Activated CD4-positive, alpha-beta T cell treated with anti-CD3 and anti-CD28 coated beads for 24 hours (primary cell): Measurements from ENCODE around the gene SMAD3.
"Not testable (repeated sequence)": the region's sequence is repeated elsewhere in the genome, so short reads cannot be mapped to it uniquely, and the experiment has no call there.

Experiments used
- DNase-seq, 2 donors: peaks; one replicate each; pipeline ENCODE4 v3.0.0-alpha.2; 2020; ENCODE audit warnings: low read depth in 2 of 2

SMAD3 gene

GRCh38 chr15:67065531-67066005 is at the start of gene SMAD3:
TSS of gene SMAD3 (plus strand) at chr15:67065602. CDS start at chr15:67066155, 553 bp downstream.
- peak in 1 of 2 donors; percentile 60 for DNase-seq

DNA sequence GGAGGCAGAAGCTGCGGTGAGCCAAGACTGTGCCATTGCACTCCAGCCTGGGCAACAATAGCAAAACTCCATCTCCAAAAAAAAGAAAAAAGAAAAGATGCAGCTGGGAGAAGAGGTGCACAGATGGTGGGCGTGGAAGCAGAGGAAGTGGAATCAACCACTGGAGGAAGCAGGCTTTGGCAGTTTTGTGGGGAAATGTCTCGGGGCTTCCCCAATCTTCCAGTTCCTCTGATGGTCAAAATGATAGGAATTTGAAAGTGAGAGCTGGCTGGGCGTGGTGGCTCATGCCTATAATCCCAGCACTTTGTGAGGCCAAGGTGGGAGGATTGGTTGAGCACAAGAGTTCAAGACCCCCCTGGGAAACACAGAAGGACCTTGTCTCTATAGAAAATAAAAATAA is 48.1 kb upstream of the SMAD3 start:
- no peak for DNase-seq

- DNase-seq = no peak
Measured at GRCh38 chr15:67018026-67018425, 47.4 kb upstream of the SMAD3 start.

DNA sequence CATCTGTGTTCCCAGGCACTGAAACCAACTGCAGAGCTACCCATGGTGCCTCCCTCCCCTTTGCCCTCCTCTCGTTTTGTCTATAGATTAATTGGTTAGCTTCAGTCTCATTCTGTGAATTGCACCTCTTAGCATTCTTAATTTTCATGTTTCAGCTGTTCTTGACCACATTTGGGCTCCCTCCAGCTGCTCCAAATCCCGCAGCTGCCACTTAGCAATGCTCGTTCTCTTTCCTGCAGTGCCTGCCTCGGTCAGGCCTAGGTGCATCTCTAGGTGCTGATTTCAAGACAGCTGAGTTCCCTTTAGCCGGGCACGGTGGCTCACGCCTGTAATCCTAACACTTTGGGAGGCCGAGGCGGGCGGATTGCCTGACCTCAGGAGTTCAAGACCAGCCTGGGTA is 47.0 kb upstream of the SMAD3 start:
- DNase-seq = no peak

GRCh38 chr15:67019069-67019468 is 46.3 kb upstream of the SMAD3 start:
- no peak for DNase-seq

DNA sequence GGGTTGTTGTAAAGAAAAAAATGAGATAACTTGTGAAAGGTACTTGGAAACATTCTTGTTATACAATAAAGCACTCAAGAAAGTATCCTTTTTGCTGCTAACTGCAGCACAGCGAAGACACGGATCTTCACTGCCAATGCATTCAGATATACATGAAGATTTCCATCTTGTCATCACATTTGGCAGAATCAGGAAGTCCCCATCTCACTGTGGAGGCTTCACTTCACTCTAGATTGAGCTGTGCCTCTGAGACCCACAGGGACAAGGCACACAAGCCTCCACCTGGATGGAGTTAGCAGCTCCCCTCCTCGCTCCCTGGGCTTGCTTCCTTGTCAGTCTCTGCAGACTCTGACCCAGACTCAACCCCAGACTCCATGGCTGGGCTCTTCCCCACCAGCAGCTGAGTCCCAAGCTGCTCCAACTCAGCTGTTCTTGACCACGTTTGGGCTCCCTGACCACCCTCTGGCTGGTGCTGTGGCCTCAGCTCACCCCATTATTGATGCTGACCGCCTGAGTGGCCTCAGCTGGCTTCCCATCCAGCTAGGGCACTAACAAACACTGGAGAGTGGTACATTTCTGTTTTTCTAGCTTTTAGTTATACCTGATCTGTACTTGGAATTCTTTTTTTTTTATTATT is 45.4 kb upstream of the SMAD3 start:
- no peak for DNase-seq

DNA sequence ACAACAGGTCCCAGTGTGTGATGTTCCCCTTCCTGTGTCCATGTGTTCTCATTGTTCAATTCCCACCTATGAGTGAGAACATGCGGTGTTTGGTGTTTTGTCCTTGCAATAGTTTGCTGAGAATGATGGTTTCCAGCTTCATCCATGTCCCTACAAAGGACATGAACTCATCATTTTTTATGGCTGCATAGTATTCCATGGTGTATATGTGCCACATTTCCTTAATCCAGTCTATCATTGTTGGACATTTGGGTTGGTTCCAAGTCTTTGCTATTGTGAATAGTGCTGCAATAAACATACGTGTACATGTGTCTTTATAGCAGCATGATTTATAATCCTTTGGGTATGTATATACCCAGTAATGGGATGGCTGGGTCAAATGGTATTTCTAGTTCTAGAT is 44.7 kb upstream of the SMAD3 start:
- DNase-seq = not testable (repeated sequence)

DNA sequence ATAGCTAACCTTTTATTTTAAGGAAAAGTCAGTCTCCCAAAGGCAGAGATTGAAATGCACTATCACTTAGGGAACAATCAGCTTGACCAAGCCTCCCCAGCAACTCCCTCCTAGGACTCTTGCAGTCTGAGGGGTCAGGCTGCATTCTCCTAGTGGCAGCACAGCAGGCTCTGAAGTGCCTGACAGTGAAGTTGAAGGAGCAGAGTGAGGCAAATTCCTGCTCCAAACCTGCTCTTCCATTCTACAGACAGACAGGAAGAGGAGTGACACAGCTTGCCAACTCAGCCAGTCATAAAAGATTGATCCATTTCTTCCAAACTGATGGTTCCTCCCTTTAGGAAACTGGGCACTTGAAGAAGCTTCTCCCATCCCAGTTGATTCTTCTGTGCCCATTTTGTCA is 43.9 kb upstream of the SMAD3 start:
- DNase-seq = no peak

DNA sequence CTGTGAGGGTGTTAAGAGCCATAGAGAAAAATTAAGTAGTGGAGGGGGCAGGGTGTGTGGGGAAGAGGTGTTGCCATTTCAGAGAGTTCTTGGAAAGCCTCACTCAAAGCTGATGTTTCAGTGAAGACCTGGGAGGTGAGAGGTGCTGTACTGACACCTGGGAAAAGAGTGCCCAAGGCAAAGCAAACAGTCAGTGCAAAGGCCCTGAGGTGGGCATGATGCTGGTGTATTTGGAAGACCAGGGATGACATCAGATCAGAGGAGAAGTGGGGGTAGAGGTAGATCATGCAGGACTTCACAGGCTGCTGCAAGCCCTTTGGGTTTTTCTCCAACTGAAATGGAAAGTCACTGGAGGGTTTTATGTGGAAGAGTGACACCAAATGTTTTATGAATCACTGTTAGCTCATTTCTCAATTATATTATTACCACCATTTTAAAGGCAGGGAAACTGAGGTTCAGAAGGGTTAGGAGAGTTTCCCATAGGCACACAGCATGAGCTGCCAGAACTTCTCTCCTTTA is 42.8 kb upstream of the SMAD3 start:
- no peak for DNase-seq

GRCh38 chr15:67023517-67024313 is 41.7 kb upstream of the SMAD3 start:
- DNase-seq = no peak

DNA sequence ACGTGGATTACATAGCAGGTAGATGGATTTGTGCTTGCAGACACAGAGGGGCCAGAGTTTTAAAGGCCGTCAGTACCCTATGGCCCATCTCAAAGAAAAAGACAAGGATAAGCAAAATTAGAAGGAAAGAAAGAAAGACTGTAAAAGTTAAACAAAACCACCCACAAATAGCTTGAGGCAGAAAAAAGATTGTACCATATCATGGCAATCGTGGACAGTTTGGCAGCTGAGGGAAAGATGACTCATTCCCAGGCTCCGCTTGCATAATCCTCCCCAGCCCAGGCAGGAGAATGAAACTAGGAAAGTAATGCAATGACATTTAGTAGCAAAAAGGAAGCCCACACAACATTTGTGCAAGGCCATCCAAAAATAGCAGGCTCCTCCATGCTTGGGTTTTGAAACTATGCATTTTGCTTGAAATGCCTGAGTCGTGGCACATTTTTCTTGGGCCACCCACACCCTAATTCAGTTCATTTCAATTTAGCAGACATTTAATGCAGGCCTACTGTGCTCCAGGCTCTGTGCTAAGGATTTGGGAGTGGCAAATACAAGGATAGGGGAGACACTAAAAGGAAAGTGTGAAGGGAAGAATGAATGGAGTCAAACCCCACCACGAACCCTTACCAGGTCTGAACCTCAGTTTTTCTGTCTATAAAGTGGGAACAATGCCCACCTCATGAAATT is 40.9 kb upstream of the SMAD3 start:
- DNase-seq = peak in 1 of 2 donors; percentile 36

DNA sequence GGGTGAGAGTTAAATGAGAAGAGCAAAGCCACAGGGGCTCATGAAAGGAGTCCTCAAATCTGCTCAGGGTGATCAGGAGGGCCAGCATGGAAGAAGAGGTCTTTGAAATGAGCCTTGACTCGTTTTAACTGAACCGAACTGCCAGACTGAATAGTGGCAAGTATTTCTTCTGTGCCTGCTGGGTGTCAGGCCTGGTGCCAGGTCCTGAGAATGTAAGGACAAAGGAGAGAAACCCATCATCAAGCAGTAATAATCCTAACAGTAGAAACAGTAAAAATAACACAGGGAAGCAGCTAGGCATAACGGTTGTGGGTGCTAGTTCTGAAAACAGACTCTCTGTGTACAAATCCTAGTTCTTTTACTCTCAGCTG is 40.4 kb upstream of the SMAD3 start:
- DNase-seq = no peak

DNA sequence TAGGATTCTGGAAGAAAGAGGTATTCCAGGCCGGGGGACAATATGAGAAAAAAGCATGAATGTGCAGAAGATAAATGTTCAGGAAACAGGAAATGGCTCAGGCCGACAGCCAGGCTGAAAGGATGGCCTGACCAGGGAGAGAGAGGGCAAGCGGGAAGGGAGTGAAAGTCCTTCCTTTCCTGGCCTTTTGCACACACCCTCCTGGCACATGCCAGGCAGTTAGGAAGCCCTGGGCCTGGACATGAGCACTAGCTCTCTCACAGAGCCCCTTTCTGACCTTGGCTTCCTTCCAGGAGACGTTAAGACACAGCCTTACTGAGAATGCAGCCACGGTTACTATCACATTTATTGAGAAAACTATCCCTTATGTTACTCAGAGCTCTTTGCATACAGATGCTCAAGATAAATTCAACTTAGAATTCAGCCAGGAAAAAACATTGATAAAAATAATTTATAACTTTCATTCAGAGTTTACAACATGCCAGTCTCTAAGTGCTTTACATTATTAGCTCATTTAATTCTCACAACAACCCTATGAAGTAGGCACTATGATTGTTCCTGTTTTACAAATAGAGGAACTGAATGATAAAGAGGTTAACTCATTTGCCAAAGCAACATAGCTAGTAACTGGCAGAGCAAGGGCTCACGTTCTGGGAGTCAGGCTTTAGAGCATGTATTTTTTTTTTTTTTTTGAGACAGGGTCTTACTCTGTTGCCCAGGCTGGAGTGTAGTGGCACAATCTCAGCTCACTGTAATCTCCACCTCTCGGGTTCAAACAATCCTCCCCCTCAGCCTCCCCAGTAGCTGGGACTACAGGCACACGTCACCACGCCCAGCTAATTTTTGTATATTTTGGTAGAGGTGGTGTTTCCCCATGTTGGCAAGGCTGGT is 39.4 kb upstream of the SMAD3 start:
- DNase-seq = no peak

- no peak for DNase-seq
Measured at GRCh38 chr15:67026610-67026967, 38.8 kb upstream of the SMAD3 start.

DNA sequence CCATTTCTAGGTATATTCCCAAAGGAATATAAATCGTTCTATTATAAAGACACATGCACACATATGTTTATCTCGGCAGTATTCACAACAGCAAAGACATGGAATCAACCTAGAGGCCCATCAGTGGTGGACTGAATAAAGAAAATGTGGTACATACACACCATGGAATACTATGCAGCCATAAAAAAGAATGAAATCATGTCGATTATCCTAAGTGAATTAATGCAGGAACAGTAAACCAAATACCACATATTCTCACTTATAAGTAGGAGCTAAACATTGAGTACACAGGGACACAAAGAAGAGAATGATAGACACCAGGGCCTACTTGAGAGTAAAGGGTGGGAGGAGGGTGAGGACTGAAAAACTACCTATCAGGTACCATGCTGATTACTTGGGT is 37.0 kb upstream of the SMAD3 start:
- not testable (repeated sequence) for DNase-seq

DNA sequence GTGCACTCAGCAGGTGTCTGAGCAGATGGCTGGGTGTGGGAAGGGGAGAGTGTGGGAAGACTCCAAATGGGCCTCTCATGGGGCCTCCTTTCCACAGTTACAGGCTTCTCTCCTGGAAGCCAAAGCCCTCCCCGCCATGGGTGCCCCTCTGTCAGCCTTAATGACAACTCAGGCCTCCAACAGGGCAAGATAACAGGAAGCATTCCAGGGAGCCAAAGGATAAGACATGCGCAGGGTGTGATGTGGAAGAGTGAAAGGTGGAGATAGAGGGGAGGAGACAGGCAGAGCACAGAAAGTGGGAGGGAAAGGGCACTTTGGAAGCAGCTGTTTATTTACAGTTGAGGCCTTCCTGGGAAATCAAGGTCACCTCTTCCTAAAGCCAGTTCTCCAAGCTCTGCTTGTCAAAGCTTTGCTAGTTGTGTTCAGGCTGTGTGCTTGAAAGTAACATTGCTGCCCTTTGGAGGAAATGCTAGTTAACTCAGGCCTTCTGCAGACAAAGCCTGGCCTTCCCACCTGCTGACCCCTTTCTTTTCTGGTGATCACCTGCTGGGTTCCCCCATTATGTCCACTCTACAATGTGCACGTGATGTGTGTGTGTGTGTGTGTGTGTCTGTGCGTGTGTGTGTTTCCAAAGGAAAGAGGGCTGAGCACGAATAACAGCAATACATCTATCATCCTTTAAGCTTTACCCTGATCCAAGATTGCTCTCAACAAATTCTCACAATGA is 35.2 kb upstream of the SMAD3 start:
- DNase-seq = no peak

DNA sequence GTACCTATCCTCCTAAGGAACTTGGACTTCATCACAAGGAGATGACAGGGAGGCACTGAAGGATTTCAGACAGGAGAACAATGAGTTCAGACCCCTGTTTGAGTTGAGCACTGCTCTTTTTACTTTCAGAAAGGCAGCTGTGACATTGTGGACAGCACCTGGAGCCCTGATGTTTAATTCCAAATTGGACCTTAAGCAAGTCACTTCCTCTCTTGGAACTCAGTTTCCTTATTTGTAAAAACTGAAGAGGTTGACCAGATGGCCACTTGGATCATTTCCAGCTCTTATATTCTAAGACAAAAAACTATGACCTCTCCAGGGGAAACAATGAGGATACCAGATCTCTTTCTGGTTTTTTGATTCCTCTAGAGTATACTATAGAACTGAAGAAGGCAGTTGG is 34.1 kb upstream of the SMAD3 start:
- no peak for DNase-seq

- DNase-seq = no peak
Measured at GRCh38 chr15:67032608-67033007, 32.8 kb upstream of the SMAD3 start.

- peak in 1 of 2 donors; percentile 6 for DNase-seq
Measured at GRCh38 chr15:67033012-67033411, 32.4 kb upstream of the SMAD3 start.

DNA sequence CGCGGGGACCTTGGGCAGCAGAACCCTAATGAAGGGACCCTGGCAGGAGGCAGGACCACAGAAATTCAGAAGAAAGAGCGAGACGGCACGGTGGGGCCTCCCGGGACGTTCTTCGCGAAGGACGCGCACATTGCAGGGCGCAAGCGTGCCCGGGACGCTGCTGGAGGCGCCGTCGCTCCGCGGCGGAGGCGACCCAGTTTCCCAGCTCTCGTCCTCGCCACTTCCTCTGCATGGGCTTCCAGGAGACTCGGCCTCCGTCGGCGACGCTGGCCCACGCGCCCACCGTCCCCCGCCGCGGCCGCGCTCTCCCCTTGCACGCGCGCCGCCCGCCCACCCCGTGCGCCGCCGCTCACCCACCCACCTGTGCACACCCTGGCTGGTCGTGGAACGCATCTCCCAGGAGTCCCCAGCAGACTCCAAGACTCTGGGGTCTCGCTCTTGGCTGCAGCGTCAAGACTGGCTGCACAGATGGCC is 31.8 kb upstream of the SMAD3 start:
- peak in 1 of 2 donors; percentile 10 for DNase-seq

DNA sequence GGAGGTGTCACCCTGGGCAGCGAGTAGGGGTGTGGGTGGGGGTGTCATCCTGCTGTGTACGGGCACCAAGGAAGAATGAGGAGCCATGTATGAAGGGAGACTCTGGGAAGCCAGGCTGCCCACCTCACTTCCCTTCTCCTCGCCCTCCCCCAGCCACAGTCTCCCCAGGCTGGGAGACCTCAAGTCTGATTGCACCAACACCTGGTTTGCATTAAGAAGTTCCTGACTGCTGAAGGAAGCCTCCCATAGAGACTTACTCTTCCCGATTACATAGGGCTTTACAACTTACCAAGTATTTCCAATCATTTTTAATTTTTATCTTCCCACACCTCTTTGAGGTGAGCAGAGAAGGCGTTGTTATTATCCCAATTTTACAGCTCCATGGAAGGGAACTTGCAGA is 29.5 kb upstream of the SMAD3 start:
- no peak for DNase-seq
